Stimulated activated CD8-positive, alpha-beta memory T cell treated with anti-CD3 and anti-CD28 coated beads, Interleukin-7, amount 100 ng/mL, for 48 hours (primary cell): ENCODE measurements around the gene GALNT16.
"Not testable (repeated sequence)": the region's sequence is repeated elsewhere in the genome, so short reads cannot be mapped to it uniquely, and the experiment has no call there.

Source experiments
- DNase-seq, 2 donors: peaks; one replicate each; pipeline ENCODE4 v3.0.0-alpha.2; 2020; ENCODE audit warnings: low read depth in 1 of 2; ENCODE audit errors: extremely low read depth in 1 of 2

The GALNT16 gene

DNA sequence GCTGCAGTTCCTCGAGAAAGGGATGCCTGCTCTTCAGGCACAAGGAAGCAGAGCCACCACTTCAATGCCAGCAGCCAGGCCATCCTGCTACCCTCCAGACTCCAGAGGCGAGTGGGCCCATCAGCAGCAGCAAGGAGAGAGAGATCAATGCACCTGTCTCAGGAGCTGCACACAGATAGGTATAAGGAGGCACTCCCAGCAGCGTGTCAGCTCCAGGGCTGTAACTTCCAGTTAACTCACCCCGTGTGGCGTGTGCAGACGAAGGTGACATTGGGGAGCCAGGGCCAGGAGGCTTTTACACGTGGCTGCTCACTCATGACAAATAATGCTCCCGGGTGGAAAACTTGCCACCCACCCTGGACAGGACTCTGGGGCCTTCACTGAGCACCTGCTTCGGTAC, 24.2 kb downstream of the GALNT16 start:
- no peak for DNase-seq

DNA sequence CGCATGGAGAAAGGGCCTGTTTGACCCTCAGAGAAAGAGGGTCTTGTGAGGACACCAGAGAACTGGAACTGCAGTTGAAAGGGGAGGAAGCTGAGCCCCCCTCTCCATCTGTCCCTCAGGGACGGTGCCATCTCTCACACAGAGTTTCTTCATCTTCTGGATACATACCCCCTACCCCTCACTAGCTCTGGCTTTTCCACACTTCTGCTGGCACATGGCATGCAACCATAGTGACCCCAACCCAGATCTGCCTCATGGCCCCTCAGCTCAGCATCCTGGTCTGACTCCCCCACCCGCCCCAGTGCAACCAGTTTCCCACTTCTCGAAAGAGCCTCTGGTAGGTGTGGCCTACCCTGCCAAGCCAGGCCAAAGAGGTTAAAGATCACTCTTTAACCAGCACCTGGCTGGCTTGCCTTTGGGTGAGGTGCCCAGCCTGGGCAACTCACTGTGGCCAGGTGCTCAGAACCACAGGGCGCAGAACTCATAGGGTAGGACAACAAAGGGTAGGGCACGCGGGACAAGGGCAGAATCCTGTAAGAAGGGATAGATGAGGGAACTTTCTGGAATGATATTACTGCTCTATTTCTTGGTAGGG, 25.8 kb downstream of the GALNT16 start:
- DNase-seq, result no peak

DNA sequence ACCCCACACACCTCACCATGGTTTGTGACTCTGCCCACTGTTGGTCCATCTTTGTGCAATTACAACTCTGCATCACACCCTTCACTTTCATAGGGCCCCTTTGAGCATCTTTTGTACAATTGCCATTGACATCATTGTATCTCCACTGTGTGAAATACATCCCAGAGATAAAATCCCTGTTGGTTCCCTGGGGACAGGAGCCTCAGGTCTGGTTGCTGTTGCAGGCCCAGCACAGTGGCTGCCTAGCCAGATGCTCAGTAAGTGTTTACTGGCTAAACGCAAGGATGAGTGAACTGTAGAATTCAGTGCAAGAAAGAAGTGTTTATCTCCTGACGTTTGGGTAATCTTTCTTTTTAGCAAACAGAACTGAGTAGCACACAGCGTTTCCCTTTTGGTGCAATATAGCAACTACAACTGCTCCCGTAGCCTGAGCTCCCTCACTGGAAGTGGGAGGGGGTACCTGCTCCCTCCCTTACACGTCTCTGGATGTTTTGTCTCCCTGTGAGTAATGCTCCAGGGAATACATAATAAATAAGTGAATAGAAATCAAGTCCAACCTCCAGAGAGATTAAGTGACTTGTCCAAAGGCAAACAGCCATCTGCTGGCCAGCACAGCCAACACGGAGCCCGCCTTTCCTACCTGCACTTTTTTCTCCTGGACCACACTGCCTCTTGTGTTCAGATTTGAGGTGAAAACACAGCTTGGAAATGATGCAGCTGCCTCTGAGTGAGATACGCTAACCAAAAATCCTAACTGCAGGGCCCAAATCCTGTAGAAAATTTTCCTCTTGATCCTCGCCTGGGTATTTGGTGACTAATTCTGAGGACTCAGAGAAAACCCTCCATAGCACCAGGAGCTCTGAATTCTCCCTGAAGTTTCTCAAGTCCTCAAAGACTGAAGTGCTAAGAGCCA, 27.4 kb downstream of the GALNT16 start:
- no peak for DNase-seq

DNA sequence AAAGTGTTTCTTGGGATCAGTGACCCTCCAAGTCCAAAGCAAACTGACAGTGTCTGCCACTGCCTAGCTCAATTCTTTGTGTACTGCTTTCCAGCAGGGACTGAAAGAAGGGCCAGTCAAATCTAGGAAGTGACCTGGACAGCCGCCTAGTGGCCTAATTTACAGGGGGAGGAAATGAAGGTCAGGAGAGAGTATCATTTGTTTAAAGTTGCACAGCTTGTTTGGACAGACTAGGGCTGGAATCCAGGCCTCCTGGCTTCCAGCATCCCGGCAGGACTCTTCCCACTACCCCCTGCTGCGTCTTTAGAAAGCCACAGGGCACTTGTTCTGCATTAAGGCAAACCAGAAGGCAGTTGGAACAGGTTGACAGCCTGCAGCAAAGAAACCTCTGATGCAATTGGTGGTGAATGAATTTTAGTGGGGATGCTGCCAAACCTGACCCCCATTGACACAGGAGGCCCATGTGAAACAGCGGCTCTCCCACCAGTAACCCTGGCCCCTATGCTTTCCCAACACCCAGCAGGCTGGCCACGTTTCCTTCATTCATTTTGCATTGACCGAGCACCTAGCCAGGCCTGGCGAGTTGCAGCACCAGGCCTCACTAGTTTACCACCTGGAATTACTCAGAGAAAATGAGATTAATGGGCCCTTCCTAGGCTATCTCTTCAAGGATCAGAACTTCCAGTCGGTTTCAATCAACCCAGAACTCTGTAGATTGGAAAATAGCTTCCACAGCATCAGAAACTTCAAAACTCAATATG, 28.2 kb downstream of the GALNT16 start:
- no peak for DNase-seq

DNA sequence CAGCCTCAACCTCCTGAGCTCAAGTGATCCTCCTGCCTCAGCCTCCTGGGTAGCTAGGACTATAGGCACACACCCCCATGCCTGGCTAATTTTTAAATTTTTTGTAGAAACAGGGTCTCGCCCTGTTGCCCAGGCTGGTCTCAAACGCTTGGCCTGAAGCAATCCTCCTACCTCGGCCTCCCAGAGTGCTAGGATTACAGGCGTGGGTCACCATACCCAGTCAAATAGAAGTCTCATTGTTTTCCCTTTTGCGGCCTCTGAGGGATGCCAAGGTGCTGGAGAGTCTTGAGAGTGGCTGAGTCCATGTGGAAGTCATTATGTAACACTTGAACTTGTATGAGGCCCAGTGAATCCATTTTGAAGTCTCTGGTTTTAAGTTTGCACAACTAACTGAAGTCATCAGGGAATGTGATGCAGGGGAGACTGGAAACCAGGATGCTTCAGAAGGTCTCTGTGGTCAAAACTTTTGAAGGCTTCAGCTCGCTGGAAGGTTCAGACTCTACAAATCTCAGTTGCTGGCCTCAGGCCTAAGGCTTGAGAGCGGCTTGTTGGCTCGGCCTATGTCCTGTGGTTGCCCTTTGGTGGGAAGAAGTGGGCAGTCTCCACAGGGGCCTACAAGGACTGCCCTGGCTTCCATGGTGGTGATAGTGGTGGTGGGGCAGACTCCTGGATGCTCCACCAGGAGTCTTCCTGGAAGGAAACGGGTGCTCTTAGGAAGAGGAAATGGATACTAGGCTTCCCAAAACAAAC, 29.2 kb downstream of the GALNT16 start:
- no peak for DNase-seq

DNA sequence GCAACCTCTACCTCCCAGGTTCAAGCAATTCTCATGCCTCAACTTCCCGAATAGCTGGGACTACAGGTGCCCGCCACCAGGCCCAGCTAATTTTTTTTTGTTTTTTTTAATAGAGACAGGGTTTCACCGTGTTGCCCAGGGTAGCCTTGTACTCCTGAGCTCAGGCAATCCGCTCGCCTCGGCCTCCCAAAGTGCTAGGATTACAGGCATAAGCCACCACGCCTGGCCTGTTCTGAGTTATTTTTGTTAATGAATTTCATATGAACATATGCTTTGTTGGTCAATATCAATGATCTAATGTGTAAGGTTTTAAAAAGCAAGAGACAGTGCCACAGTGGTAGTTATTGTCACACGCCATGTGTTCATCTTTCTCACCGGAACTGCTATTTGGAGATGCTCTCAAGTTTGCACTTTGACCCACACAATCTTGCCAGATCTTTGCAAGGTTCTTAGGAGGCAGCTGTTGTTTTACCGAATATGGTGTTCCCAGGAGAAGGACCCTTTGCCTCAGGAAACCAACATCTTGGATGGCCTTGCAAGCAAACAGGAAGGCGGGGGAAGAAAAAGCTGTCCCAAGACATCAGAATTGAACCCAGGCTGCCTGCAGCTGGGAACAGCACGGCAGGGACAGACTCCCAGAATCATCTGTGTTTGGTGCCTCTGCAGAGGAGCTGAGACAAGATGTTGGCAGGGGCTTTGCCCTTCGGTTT, 30.0 kb downstream of the GALNT16 start:
- DNase-seq, result no peak

DNA sequence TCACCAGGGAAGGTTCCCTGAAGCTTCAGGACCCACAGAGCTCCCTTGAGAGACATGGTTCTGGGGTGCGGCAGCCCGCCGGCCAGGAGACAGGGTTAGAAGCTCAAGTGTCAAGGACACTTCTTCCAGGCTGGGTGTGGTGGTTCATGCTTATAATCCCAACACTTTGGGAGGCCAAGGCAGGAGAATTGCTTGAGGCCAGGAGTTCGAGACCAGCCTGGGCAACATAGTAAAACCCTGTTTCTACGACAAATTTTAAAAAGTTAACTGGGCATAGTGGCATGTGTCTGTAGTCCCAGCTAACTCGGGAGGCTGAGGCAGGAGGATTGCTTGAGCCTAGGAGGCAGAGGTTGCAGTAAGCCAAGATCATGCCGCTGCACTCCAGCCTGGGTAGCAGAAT, 30.9 kb downstream of the GALNT16 start:
- DNase-seq, result not testable (repeated sequence)

DNA sequence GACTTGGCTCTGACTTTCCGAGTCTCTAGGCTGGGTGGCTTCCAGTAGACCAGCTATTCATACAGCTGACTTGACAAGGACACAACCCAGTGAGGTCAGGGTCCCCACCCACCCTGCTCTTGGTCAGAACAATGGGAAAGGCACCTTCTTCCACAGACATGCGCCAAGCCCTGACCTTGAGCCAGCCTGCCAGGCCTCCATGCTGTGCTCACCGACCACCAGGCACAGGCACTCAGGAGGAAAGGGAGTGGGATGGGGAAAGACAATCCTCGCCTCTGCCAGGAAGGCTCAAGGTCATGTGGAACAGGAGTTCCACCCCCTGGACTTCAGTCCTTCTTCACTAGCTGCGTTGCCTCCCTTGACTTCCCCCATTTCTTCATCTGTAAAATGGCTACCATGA, 31.4 kb downstream of the GALNT16 start:
- DNase-seq, result no peak

DNA sequence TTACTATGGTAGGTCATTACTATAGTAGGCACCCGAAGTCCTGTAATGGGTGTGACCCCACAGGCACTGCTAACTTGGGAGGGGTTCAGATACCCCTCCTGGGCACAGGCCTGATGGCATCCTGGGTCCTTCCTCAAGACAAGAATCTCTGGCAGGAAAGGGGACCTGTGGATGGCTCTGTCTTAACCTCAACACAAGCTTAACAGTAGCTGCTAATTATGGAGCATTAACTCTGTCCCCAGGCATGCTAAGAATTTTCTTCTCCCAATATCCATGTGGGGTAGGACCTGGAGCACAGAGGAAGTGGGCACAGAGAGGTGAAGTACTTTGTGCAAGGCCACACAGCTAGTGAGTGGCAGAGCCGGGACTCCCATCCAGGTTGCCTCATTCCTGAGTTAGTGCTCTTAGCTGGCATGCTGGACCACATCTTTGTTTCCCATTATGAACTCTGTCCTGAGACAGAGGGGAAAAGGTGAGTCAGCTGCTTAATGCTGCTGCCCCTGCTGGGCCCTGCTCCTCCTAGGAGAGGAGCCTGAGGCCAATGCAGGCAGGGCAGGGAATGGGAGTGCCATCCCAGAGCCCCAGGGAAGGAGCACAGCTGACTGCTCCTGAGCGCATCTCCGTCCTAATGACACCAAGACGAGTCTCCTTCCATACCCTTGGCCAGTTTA, 32.1 kb downstream of the GALNT16 start:
- no peak for DNase-seq

DNA sequence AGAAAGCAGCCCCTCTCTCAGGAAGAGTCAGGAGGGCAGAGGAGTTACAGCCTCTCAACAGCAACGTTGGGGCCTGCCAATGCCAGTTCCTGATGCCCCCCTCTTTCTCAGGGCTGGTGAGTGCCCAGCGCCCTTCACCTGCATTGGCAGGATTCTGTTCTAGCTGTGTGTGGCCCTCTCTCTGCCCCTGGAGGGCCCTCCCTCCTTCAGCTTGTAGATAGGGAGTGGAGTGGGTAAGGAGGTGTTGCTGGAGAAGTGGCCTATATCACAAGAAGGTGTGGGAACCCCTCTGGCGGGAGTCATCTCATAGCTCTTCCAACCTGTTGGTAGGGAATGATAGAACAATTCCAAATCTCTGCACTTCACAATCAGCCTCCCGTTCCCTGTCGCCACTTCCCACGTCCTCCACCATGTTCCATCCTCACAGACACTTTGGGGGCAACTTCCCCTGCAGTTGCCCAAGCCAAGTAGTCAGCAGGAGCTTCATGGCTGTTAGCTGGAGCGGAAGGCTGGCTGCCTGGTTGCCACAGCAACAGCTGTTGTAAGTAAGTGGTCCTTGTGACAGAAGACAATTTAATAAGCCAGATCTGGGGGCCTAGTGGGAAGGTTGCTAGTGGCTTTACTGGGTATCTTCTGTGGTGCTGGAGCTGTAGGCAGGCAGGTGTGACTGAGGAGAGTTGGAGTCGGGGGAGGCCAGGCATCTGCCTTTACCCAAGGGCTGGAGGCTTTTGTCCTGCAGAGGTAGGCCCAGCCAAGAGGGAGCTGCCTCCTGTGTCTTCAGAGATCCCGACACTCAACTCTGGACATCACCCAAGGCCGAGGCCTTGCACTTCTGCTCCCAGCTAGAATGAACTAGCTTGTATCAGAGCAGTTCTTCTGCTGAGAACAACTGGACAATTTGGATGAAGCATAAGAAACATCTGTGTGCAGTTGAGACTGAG, 38.4 kb downstream of the GALNT16 start:
- no peak for DNase-seq

DNA sequence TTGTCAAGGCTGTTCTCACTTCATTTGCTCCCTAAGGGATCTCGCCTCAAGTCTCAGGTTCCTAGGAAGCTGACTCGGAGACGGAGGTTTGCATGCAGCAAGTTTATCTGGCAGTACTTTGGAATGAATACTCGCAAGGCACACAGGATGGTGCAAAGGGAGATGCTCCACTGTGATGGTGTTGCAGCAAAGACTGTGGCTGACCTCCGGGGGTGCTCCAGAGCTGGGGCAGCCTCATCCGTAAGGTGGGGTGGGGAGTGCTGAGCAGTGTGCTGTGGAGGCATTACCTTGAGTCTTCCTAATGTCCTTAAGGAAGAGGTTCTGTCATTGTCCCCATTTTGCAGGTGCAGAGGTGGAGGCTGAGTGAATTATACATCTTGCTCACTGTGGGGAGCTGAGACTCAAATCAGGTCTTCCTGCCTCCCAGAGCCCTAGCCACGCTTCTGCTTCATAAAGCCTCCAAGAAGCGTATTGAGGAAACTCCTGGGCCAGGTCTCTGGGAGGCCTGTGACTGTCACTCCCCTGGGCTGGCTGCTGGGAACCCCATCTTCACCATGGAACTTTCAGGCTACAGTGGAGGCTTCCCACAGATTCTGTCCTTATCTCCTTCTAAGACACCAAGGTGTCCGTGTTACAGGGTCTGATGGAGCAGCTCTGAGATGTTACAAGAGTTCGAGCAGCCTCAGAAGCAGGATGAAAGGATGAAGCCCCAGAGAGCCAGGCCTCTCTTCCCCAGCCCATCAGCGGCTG, 39.5 kb downstream of the GALNT16 start:
- DNase-seq, result no peak

DNA sequence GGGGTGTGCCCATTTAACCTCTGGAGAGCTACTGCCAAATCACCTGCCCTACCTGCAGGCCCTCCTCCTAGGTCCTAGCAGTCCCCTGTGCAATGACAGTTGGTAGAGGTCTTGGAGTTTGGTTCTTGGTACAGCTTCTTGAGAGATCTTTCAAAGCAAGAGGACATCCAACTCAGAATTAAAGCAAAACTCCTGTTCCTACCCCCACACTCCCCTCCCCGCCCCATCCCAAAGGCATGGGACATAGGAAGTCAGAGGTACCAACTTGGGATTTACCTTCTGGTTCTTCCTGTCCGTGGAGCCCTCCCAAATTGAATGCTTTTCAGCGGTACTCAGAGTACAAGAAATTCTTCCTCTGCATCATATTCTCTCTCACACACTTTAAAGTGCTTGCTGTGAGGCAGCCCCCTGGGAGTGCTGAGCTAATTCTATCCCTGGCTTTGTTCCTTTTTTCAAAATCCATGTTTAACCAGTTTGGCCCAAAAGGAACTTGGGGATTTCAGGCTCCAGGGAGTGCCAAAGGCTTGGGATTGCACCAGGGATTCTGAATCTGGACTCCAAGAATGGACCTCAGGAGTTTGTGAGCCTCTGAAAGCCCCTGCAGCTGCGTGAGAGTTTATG, 40.8 kb downstream of the GALNT16 start:
- DNase-seq, result no peak

DNA sequence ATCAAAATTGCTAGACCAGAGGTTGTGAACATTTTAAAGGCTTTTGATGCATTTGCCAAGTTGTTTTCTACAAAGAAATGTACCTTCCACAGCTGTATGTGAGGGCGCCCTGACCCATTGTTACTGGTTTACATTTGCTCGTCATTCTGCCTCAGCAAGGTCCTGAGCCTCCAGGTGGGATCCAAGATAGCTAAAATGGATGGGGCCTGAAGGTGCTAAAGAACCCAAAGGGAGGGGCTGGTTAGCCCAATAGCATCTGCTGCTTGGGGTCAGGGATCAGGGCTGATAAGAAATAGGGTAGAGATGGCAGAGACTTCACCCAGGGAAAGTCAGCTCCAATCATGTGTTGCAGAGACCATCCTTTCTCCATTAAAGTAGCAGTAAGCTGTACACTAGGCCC, 43.1 kb downstream of the GALNT16 start:
- DNase-seq, result no peak

DNA sequence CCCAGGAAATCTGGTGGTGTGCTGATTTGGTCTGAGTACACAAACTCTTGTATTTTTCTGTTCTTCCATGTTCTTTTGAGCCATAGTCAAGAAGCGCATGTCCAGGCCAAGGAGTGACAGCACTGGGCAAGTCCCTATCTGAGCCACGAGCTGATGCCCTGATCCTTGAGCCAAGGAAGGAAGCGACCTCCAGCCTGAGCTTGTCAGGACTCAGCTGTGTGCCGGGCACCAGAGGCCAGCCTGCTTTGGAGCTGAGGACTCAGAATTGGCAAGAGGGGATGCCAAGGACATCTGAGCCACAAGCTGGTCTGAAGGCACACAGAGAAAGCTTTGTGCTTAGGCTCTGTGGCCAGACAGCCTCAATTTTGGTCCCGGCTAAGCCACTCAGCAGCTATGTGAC, 52.6 kb downstream of the GALNT16 start:
- no peak for DNase-seq

DNA sequence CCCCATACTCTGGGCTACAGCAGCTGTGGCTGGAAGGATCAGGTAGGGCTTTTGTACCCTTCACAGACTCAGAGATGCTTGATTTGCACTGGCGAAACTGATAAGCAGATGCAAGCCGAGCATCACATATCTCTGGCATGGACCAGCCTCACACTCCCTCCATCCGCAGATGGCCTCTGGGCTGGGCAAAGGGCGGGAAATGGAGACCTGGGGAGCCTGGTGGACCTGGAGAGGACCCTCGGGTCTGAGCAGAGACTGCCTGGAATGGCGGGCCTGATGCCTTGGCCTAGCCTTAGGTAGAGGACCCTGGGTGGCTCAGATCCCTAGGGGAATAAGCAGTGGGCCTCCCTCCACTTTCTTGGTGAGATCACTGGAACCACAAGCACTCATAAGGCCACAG, 53.2 kb downstream of the GALNT16 start:
- no peak for DNase-seq

DNA sequence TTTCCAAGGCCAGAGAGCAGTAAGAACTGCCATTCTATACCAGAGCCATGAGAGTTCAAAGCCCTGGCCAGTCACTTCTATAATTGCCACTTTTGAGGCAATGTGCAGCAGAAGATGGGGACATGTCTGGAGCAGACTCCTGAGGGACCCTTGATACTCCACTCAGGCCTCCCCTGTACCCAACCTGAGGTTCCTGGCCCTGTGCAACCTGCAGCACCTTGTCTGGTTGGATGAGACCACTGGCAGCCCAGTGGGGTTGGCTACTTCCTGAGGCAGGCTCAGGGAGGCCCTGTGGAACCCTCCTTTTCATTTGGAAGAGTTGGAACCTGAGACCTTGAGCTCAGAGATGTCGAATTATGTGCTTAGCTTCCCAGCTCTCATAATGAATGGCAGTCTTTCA, 54.4 kb downstream of the GALNT16 start:
- DNase-seq, result no peak

DNA sequence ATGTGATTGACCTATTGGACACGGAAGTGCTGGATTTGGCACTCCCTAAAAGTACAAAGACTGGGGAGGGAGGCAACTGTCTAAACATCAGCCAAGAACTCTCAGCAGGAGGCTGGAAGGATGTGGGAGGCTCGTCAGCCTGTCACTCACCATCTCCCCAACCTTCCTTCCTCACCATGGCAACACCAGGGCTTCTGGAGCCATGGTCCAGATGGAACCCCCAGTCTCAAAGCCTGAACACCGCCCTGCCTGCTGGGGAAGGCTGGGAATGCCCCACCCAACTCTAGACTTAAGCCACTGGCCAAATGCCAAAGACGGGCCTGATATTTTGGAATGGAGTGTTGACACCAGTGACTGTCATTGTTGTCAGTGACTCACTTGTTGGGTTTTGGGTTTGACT, 55.3 kb downstream of the GALNT16 start:
- DNase-seq, result no peak
